ENCODE data around the gene CTDSPL. TPM values are rescaled to one million over a fixed set of nuclear protein-coding genes. Genes with fewer than 3 reads are reported as not detected.
"Not testable (repeated sequence)": the region's sequence is repeated elsewhere in the genome, so short reads cannot be mapped to it uniquely, and the experiment has no call there.

Gene CTDSPL
- not detected in 2 replicates for total RNA-seq

- DNase-seq (no peak), ATAC-seq (ENCODE audit: low read depth) (no peak)
- POLR2A ChIA-PET: no interaction called here
- H3K9me3 Mint-ChIP-seq: no peaks in the 10 kb centered on the region
- TF ChIP-seq CTCF (IDR thresholded peaks at IDR 0.05): no peak
- intact Hi-C loops (cut with micrococcal nuclease): no loop called here
- H3K27ac Mint-ChIP-seq: no peak within 1 kb of the TSS
- no peaks in the 10 kb centered on the region for H3K36me3 Mint-ChIP-seq (ENCODE audit: low read depth)
- peaks cover 17% of the 10 kb centered on the region for H3K4me1 Mint-ChIP-seq
- H3K4me3 Mint-ChIP-seq: peak within 1 kb of the TSS; percentile 77
- CTCF ChIA-PET: no interaction called here
- peaks cover 35% of the 10 kb centered on the region for H3K27me3 Mint-ChIP-seq
Observed at GRCh38 chr3:37861620-37862041, at the start of gene CTDSPL. CTDSPL (plus strand) TSS chr3:37861880; CDS start chr3:37862200, 320 bp downstream.

- no peaks in the 10 kb centered on the region for H3K36me3 Mint-ChIP-seq (ENCODE audit: low read depth)
- POLR2A ChIA-PET: no interaction called here
- H3K27me3 Mint-ChIP-seq: peaks cover 4% of the 10 kb centered on the region
- no peak for ATAC-seq (ENCODE audit: low read depth)
- intact Hi-C loops (cut with micrococcal nuclease): no loop called here
- CTCF ChIA-PET: no interaction called here
- no peak for DNase-seq
- H3K27ac Mint-ChIP-seq: no peak overlapping the region
- no peak for TF ChIP-seq CTCF (IDR thresholded peaks at IDR 0.05)
- no peak overlapping the region for H3K4me3 Mint-ChIP-seq
- no peaks in the 10 kb centered on the region for H3K9me3 Mint-ChIP-seq
- H3K4me1 Mint-ChIP-seq: peaks cover 5% of the 10 kb centered on the region
Observed at GRCh38 chr3:37812499-37812896, 49.2 kb upstream of the CTDSPL start.

- Mint-ChIP-seq H3K4me3 (no peak overlapping the region), H3K36me3 (ENCODE audit: low read depth) (no peaks in the 10 kb centered on the region), H3K9me3 (no peaks in the 10 kb centered on the region), H3K27me3 (peaks cover 5% of the 10 kb centered on the region), H3K4me1 (peaks cover 5% of the 10 kb centered on the region), H3K27ac (no peak overlapping the region)
- TF ChIP-seq CTCF (IDR thresholded peaks at IDR 0.05): no peak
- ChIA-PET CTCF (no interaction called here), POLR2A (no interaction called here)
- no peak for ATAC-seq (ENCODE audit: low read depth)
- DNase-seq: no peak
- intact Hi-C loops (cut with micrococcal nuclease): no loop called here
Observed at GRCh38 chr3:37813403-37813802, 48.3 kb upstream of the CTDSPL start.

GRCh38 chr3:37814547-37814946 is 47.1 kb upstream of the CTDSPL start:
- peaks cover 5% of the 10 kb centered on the region for H3K4me1 Mint-ChIP-seq
- CTCF ChIA-PET: no interaction called here
- no peak for TF ChIP-seq CTCF (IDR thresholded peaks at IDR 0.05)

GRCh38 chr3:37815156-37815555 is 46.5 kb upstream of the CTDSPL start:
- H3K27ac Mint-ChIP-seq; H3K4me3 Mint-ChIP-seq; H3K27me3 Mint-ChIP-seq; H3K36me3 Mint-ChIP-seq (ENCODE audit: low read depth); intact Hi-C loops (cut with micrococcal nuclease); H3K9me3 Mint-ChIP-seq; ATAC-seq (ENCODE audit: low read depth); H3K4me1 Mint-ChIP-seq; POLR2A ChIA-PET; DNase-seq; CTCF ChIA-PET: not testable (repeated sequence)

More at GRCh38 chr3:37814547-37814946, 47.1 kb upstream of the CTDSPL start:
- Mint-ChIP-seq H3K36me3 (ENCODE audit: low read depth) (no peaks in the 10 kb centered on the region), H3K4me3 (no peak overlapping the region), H3K27ac (no peak overlapping the region), H3K27me3 (peaks cover 5% of the 10 kb centered on the region), H3K9me3 (no peaks in the 10 kb centered on the region)
- intact Hi-C loops (cut with micrococcal nuclease): no loop called here
- DNase-seq (no peak), ATAC-seq (ENCODE audit: low read depth) (no peak)
- POLR2A ChIA-PET: no interaction called here

GRCh38 chr3:37816271-37816670 is 45.4 kb upstream of the CTDSPL start:
- peaks cover 5% of the 10 kb centered on the region for H3K27me3 Mint-ChIP-seq
- H3K36me3 Mint-ChIP-seq (ENCODE audit: low read depth): no peaks in the 10 kb centered on the region
- H3K9me3 Mint-ChIP-seq: no peaks in the 10 kb centered on the region
- no peak overlapping the region for H3K27ac Mint-ChIP-seq
- intact Hi-C loops (cut with micrococcal nuclease): no loop called here
- ATAC-seq (ENCODE audit: low read depth): no peak
- no peak for TF ChIP-seq CTCF (IDR thresholded peaks at IDR 0.05)
- CTCF ChIA-PET: no interaction called here
- no peak overlapping the region for H3K4me3 Mint-ChIP-seq
- no peak for DNase-seq
- peaks cover 5% of the 10 kb centered on the region for H3K4me1 Mint-ChIP-seq
- POLR2A ChIA-PET: no interaction called here
